HG03139 (cell line): ENCODE data around the gene GATA3.

ENCODE experiments used
- ATAC-seq: cut with Tn5 transposase; IDR thresholded peaks from one replicate; pipeline ENCODE4 v1.9.1; 2021; ENCODE audit not compliant: unreplicated experiment

Gene GATA3

GRCh38 chr10:8050556-8051108 is 3.9 kb upstream of the GATA3 start:
- no peak for ATAC-seq

- no peak for ATAC-seq
Measured at GRCh38 chr10:8051109-8051821, 3.2 kb upstream of the GATA3 start.

- no peak for ATAC-seq
Measured at GRCh38 chr10:8051851-8052257, 2.6 kb upstream of the GATA3 start.

GRCh38 chr10:8052341-8052955 is 2.0 kb upstream of the GATA3 start:
- ATAC-seq = no peak

- no peak for ATAC-seq
Measured at GRCh38 chr10:8052956-8053445, 1.5 kb upstream of the GATA3 start.

- ATAC-seq = peak; percentile 66
Measured at GRCh38 chr10:8053446-8054243, 843 bp upstream of the GATA3 start.

GRCh38 chr10:8054244-8054493 is 319 bp upstream of the GATA3 start:
- ATAC-seq = peak; percentile 1

GRCh38 chr10:8055420-8056349 is 1.2 kb downstream of the GATA3 start:
- ATAC-seq = no peak

GRCh38 chr10:8056378-8056777 is 1.9 kb downstream of the GATA3 start:
- no peak for ATAC-seq

- peak; percentile 19 for ATAC-seq
Measured at GRCh38 chr10:8056871-8057331, 2.4 kb downstream of the GATA3 start.

- ATAC-seq = no peak
Measured at GRCh38 chr10:8057636-8058273, 3.3 kb downstream of the GATA3 start.

- no peak for ATAC-seq
Measured at GRCh38 chr10:8058274-8059111, 4.0 kb downstream of the GATA3 start.

GRCh38 chr10:8059191-8059936 is 4.9 kb downstream of the GATA3 start:
- no peak for ATAC-seq

GRCh38 chr10:8060010-8060703 is 5.7 kb downstream of the GATA3 start:
- ATAC-seq = peak; percentile 34

- no peak for ATAC-seq
Measured at GRCh38 chr10:8060704-8061121, 6.2 kb downstream of the GATA3 start.

GRCh38 chr10:8061274-8062211 is 7.1 kb downstream of the GATA3 start:
- ATAC-seq = no peak
